HepG2 (cell line): ENCODE results near the gene STIM1. TPM values are rescaled to one million over a fixed set of nuclear protein-coding genes. Genes with fewer than 3 reads are reported as not detected.

Source experiments
- ASH2L ChIP-seq: fragments of 300-600, 200-600 bp; sonication (generic); IDR thresholded peaks from 2 replicates; pipeline ENCODE4 v1.7.0; 2017; ENCODE audit warnings: low read depth, mild to moderate bottlenecking, moderate library complexity, mixed read lengths, low read length; ENCODE audit not compliant: insufficient read length
- BRD4 ChIP-seq: sonication (generic); formaldehyde crosslinking; IDR thresholded peaks from 2 replicates; pipeline ENCODE4 v1.4.0; 2020; ENCODE audit warnings: missing genetic modification reagents
- KLF15 ChIP-seq: sonication (generic); formaldehyde crosslinking; IDR thresholded peaks from 2 replicates; pipeline ENCODE4 v1.8.1; 2023; ENCODE audit warnings: borderline replicate concordance, mild to moderate bottlenecking, inconsistent platforms, missing genetic modification reagents, mixed read lengths
- MNT ChIP-seq: fragments of 450-650 bp; IDR thresholded peaks from 2 replicates; pipeline ENCODE4 v1.6.1; 2016
- NCOR1 ChIP-seq: fragments of 200-600 bp; sonication (generic); IDR thresholded peaks from 2 replicates; pipeline ENCODE4 v1.7.0; 2017; ENCODE audit warnings: antibody characterized with exemption, low read length, borderline replicate concordance
- NPAS2 ChIP-seq: sonication (generic); formaldehyde crosslinking; IDR thresholded peaks from 2 replicates; pipeline ENCODE4 v1.8.0; 2022; ENCODE audit warnings: mild to moderate bottlenecking, missing genetic modification reagents, borderline replicate concordance
- SP140L ChIP-seq: sonication (generic); formaldehyde crosslinking; IDR thresholded peaks from 2 replicates; pipeline ENCODE4 v1.4.0; 2020; ENCODE audit warnings: missing genetic modification reagents, borderline replicate concordance
- U2AF1 ChIP-seq: fragments of 200-400 bp; formaldehyde crosslinking; optimal IDR thresholded peaks from 2 replicates; pipeline ENCODE3; 2017; ENCODE audit warnings: mild to moderate bottlenecking, low read depth, low read length
- XBP1 ChIP-seq: sonication (generic); formaldehyde crosslinking; IDR thresholded peaks from 2 replicates; pipeline ENCODE4 v1.5.0; 2020; ENCODE audit warnings: missing genetic modification reagents
- ZBTB2 ChIP-seq: sonication (generic); formaldehyde crosslinking; IDR thresholded peaks from 2 replicates; pipeline ENCODE4 v1.8.0; 2022; ENCODE audit warnings: low read depth, missing genetic modification reagents
- ZBTB39 ChIP-seq: sonication (generic); formaldehyde crosslinking; IDR thresholded peaks from 2 replicates; pipeline ENCODE4 v1.5.0; 2020; ENCODE audit warnings: missing genetic modification reagents
- ZNF609 ChIP-seq: sonication (generic); formaldehyde crosslinking; IDR thresholded peaks from 2 replicates; pipeline ENCODE4 v1.4.0; 2020; ENCODE audit warnings: mild to moderate bottlenecking, missing genetic modification reagents, borderline replicate concordance
- ZNF720 ChIP-seq: sonication (generic); formaldehyde crosslinking; IDR thresholded peaks from 2 replicates; pipeline ENCODE4 v1.4.0; 2020; ENCODE audit warnings: missing genetic modification reagents
- ZNF75D ChIP-seq: sonication (generic); formaldehyde crosslinking; IDR thresholded peaks from 2 replicates; pipeline ENCODE4 v1.8.1; 2023; ENCODE audit warnings: missing genetic modification reagents, mild to moderate bottlenecking, borderline replicate concordance
- polyA plus RNA-seq, 8 experiments: library from polyadenylated mRNA; depleted of rRNA in 3 of 8; stranded (reverse) in 7 of 8; unstranded in 1 of 8; fragments of >200 nt; fragmentation: Illumina TruSeq in 4 of 8; extraction: Trizol in 4 of 8; gene quantifications; 2 replicates each; pipeline versions ENCODE4 v1.2.1 to v1.2.3, GENCODE V29; 2011 to 2016; ENCODE audit warnings: low read depth in 4 of 8, missing spikeins in 1 of 8, mixed read lengths in 1 of 8; ENCODE audit not compliant: insufficient read depth in 1 of 8
- total RNA-seq, 5 experiments: library from RNA; depleted of rRNA; stranded (reverse); fragments of >200 nt; fragmentation: Illumina TruSeq; extraction: Trizol; gene quantifications; 2 replicates each; pipeline ENCODE4 v1.2.3, GENCODE V29; 2016; ENCODE audit warnings: low read depth in 1 of 5

Gene STIM1
- total and polyA plus RNA-seq, 2 of the 13 experiments (the other 11 are each of a cell fraction or from before 2014, with no cell fraction given): 19.2 to 28.5 TPM

GRCh38 chr11:3841426-3842350 is 13.8 kb upstream of the STIM1 start (continued):
- TF ChIP-seq ZBTB39 (CRISPR knock-in tag) (0 out of 2 replicates have a peak, but pooled peaks have one; percentile 32), U2AF1 (no peak), KLF15 (CRISPR knock-in tag) (no peak), XBP1 (no peak), MNT (no peak), BRD4 (no peak), ZNF609 (CRISPR knock-in tag) (0 out of 2 replicates have a peak, but pooled peaks have one; percentile 28), SP140L (CRISPR knock-in tag) (0 out of 2 replicates have a peak, but pooled peaks have one; percentile 58), NPAS2 (no peak), ZBTB2 (CRISPR knock-in tag) (no peak), ZNF720 (CRISPR knock-in tag) (no peak), ASH2L (no peak), ZNF75D (CRISPR knock-in tag) (no peak), NCOR1 (no peak)
